Measurements from ENCODE around the gene GPATCH8.
"Not testable (repeated sequence)": the region's sequence is repeated elsewhere in the genome, so short reads cannot be mapped to it uniquely, and the experiment has no call there.

Gene GPATCH8

GRCh38 chr17:44375196-44376017 is 127.8 kb downstream of the GPATCH8 start:
- DNase-seq (ENCODE audit: low spot score), result no peak

- no peak for DNase-seq (ENCODE audit: low spot score)
Measured at GRCh38 chr17:44374306-44375195, 128.7 kb downstream of the GPATCH8 start.

- no peak for DNase-seq (ENCODE audit: low spot score)
Measured at GRCh38 chr17:44372036-44372435, 131.2 kb downstream of the GPATCH8 start.

GRCh38 chr17:44369414-44370023 is 133.7 kb downstream of the GPATCH8 start:
- not testable (repeated sequence) for DNase-seq (ENCODE audit: low spot score)

GRCh38 chr17:44368391-44369243 is 134.6 kb downstream of the GPATCH8 start:
- not testable (repeated sequence) for DNase-seq (ENCODE audit: low spot score)

- DNase-seq (ENCODE audit: low spot score), result no peak
Measured at GRCh38 chr17:44367231-44367979, 135.8 kb downstream of the GPATCH8 start.

DNA sequence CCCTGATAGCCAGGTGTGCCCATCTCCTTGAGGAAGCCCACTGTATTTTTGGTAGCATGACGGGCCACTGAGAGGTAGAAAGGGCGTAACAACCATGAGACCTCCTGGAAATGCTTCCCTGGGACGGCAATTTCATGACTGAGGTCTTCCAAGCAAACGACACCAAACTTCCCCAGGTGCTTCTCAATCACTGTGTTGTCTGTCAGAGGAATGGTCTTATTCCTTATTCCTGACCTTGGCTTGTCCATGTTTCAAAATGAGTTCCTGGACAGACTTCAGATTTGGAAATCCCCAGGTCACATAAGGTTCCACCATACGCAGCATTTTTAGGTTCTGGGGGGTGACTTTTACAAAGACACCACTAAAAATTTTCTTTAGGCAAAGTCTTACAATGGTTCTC is 138.2 kb downstream of the GPATCH8 start:
- DNase-seq (ENCODE audit: low spot score), result not testable (repeated sequence)

DNA sequence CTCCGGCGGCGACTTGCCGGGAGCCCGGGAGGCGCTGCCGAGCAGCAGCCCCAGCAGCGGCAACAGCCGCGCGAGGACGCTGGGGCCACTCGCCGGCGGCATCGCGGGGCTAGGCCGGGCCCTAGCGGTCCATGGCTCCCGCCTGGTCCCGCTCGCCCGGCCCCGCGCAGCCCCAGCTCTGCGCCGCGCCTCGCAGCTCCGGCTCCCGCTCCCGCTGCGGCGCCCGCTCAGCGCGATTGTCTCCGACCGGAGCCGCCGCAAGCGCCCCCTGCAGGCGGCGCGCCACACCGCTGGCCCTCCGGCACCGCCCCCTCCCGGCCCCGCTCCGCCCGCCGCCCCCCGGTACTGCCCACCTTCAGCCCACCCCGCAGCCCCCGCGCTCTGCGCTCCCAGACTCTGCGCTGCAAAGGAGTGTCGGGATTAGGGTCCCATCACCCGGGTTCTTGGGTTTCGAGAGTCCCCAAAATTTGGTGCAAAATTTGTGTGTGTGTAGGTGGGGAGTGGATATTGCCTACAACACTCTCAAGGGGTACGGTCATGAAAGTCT is 139.5 kb downstream of the GPATCH8 start, which contains the start of gene FAM171A2:
TSS of gene FAM171A2 (minus strand) at position 241 of the 547 bp plus-strand sequence. CDS start at position 102, 139 bp downstream.
- peak; percentile 61 for DNase-seq (ENCODE audit: low spot score)

DNA sequence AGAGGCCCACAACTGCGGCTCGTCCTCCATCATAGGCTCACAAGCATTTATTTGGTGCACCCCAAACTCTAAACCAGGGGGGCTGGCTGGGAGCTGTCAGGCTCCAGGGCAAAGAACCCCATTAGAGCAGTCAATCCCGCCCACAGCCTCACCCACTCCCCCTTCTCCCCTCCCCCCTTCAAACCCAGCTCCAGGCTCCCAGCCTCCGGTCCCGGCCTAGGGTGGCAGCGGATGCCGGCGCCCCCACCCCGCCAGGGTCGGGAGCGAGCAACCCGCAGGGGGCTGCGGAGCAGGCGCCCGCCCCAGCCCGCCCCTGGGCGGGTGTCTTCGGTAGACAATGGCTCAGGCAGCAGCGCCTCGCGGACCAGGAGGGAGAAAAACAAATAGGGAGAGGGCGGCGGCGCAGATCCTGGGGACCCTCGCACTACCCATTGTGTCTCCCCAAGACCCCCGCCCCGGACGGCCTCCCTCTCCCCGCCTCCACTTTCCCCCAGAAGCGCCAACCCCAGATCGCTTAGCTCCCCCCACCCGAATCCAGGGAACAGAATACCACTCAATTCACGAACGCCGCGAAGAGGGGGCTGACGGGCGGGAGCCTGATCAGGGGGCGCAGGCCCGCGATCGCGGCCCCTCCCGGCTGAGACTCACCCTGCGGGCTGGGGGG is 140.1 kb downstream of the GPATCH8 start:
- DNase-seq (ENCODE audit: low spot score), result no peak

GRCh38 chr17:44362459-44362948 is 140.7 kb downstream of the GPATCH8 start:
- no peak for DNase-seq (ENCODE audit: low spot score)

- DNase-seq (ENCODE audit: low spot score), result no peak
Measured at GRCh38 chr17:44361292-44362260, 141.6 kb downstream of the GPATCH8 start.

GRCh38 chr17:44360826-44361225 is 142.4 kb downstream of the GPATCH8 start:
- DNase-seq (ENCODE audit: low spot score), result no peak

DNA sequence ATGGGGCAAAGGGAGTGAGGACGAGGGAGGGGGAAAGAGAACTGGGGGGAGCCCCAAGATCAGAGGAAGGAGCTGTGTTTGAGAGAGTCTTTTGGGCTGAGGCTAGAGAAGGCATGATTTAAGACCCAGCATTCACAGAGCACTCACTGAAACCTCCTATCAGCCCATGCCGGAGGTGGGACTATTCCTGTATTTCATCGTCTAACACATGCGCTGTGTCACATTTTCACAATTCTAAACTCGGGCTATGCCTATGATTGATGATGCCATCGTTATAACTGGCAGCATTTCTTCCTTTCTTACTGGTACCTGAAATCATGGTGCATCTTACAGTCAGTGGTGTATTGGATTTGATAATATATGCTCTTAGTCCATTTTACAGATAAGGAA is 143.1 kb downstream of the GPATCH8 start:
- no peak for DNase-seq (ENCODE audit: low spot score)

DNA sequence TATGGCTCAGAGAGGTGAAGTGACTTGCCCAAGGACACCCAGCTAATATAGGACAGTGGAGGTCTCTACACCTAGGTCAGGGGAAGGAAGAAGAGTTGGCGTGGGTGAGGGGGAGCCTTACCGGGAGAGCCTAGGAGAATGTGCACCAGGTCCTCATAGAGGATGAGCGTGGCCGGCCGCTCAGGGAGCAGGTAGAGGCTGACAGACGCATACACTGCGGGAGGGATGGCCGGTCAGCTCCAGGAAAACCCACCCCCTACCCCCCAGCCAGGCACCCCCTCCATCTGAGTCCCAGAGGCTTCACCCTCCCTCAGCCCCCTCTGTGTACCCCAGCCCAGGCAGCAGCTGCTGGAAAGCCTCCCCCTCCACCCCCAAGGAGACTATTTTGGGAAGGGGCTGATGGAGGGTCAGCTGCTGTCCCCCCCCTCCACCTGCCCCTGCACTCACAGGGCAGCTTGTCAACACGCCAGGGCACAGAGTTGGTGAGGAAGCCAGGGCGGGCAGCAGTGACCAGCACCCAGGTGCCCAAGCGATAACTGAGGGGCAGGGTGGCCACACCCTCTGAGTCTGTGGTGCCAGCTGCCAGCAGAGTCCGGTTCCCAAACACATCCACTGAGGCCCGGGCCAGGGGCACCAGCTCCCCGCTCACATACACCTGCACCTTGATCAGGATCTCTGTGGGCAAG is 143.6 kb downstream of the GPATCH8 start:
- no peak for DNase-seq (ENCODE audit: low spot score)

DNA sequence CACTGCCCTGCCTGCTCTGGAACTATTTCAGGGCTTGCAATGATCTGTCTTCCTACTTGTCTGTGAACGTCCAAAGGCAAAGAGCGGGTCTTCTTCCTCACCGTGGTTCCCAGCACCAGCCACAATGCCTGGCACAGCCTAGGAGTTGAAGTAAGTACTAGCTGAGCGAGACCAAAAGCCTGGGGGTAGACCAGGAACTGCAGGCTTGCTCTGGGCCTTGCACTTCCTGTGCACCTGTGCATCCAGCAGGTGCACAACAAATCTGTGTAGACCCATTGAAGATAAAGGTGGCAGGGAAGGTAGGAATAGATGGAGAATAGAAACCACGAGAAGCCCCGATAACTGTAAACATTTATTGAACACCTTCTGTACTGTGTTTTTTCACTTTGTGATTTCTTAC is 144.2 kb downstream of the GPATCH8 start:
- no peak for DNase-seq (ENCODE audit: low spot score)

DNA sequence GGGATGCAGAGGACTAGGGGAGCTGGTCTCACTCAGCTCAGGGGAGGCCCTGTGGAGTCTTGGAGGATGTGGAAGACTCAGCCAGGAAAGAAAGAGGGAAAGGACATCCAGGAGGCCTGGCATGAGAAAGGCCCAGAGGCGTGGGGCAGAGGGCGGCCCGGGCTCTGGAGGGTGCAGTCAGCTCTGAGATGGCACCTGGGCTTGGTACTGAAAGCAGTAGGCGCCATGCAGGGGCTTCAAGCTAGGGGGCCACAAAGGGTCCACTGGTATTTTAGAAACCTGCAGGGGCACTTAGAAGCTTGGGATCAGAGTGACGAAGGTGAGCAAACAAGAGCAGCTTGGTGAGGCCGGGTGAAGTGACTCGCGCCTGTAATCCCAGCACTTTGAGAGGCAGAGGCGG is 145.1 kb downstream of the GPATCH8 start:
- DNase-seq (ENCODE audit: low spot score), result no peak

DNA sequence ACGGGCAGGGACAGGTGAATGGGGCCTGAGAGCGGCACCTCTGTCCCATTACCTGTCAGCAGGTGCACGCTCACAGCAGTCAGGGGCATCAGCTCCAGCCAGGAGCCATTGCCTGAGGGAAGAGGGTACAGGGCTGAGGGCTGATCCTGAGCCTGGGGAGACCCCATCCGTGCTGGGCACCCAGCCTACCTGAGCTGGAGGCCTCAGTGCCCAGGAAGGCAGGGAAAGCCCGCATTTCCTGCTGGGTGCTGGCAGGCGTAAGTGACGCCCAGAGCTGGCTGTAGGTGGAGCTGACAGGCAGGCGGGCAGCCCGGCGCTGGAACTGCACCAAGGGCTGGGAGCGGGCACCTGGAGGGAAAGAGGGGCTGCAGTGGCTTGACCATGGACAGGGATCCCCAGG is 147.0 kb downstream of the GPATCH8 start:
- no peak for DNase-seq (ENCODE audit: low spot score)

DNA sequence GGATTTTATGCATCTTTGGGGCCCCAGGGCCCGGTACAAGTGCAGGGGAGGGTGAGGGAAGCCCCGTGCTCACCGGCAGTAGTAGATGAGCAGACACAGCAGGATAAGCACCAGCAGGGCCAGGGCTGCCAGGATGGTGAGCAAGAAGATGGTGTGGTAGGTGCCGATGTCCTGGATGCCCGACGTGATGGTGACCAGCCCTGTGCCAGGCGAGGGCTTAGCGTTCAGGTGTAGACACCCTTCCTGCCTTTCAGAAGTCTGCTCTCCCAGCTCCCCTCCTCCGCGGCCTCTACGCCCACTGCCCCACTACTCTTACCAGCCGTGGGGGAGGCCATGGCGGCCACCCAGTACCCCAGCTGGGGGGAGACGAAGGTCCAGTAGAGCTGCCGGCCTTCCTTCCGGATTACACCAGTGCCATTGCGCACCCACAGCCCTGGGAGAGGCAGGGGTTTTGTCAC is 147.5 kb downstream of the GPATCH8 start:
- DNase-seq (ENCODE audit: low spot score), result no peak
